ENCODE results near the gene FOXP1. TPM values are rescaled to one million over a fixed set of nuclear protein-coding genes. Genes with fewer than 3 reads are reported as not detected.

Gene FOXP1
- total and polyA plus RNA-seq, 2 experiments from 2014 or later, result 37.4 to 59.9 TPM

- Histone ChIP-seq H3K9ac (no peak overlapping the region), H2AFZ (no peak overlapping the region), H3K79me2 (ENCODE audit: insufficient read depth) (peaks cover 99% of the 10 kb centered on the region), H3K27ac (no peak overlapping the region), H3K4me1 (ENCODE audit: insufficient read depth) (no peaks in the 10 kb centered on the region), H3K36me3 (ENCODE audit: low read depth) (peaks cover 73% of the 10 kb centered on the region), H3K4me3 (no peak overlapping the region), H3K9me2 (ENCODE audit: insufficient read depth) (no peaks in the 10 kb centered on the region), H3F3A (ENCODE audit: insufficient read depth) (peaks cover 4% of the 10 kb centered on the region; the same call in 1 of the 2 replicates), H4K20me1 (ENCODE audit: insufficient read depth) (no peaks in the 10 kb centered on the region), H3K9me3 (ENCODE audit: low read depth) (no peaks in the 10 kb centered on the region), H3K27me3 (replicated peaks; ENCODE audit: insufficient read depth) (no peaks in the 10 kb centered on the region), H3K4me2 (ENCODE audit: unreplicated experiment) (no peak overlapping the region)
- TF ChIP-seq EZH2 (IDR thresholded peaks at IDR 0.05; ENCODE audit: insufficient read depth, poor library complexity, severe bottlenecking) (no peak), EZH2phosphoT487 (IDR thresholded peaks at IDR 0.05; ENCODE audit: insufficient read depth, low read depth) (no peak)
- WGBS, 2 experiments (ENCODE audit: low coverage in 1 of 2, low lambda C conversion rate in 2 of 2, missing lambda C conversion rate in 2 of 2), result 97 to 98% methylated on average over 5 of the region's 5 CpGs
- in situ Hi-C loops (cut with MboI), result no loop called here
- no peak for DNase-seq
Observed at GRCh38 chr3:71045212-71045916, 538.2 kb downstream of the FOXP1 start.

GRCh38 chr3:71042759-71043158, 540.8 kb downstream of the FOXP1 start:
- in situ Hi-C loops (cut with MboI), result no loop called here
- Histone ChIP-seq H3K9me2 (ENCODE audit: insufficient read depth) (no peaks in the 10 kb centered on the region), H3K27me3 (replicated peaks; ENCODE audit: insufficient read depth) (no peaks in the 10 kb centered on the region), H4K20me1 (ENCODE audit: insufficient read depth) (no peaks in the 10 kb centered on the region), H3K4me1 (ENCODE audit: insufficient read depth) (no peaks in the 10 kb centered on the region), H3K9me3 (ENCODE audit: low read depth) (no peaks in the 10 kb centered on the region), H3K4me2 (ENCODE audit: unreplicated experiment) (no peak overlapping the region), H3F3A (ENCODE audit: insufficient read depth) (no peaks in the 10 kb centered on the region), H3K36me3 (ENCODE audit: low read depth) (peaks cover 75% of the 10 kb centered on the region), H3K4me3 (no peak overlapping the region), H3K27ac (no peak overlapping the region), H3K79me2 (ENCODE audit: insufficient read depth) (peaks cover 99% of the 10 kb centered on the region), H2AFZ (no peak overlapping the region), H3K9ac (no peak overlapping the region)
- 94 to 96% methylated on average over 9 of the region's 9 CpGs for WGBS, 2 experiments (ENCODE audit: low coverage in 1 of 2, low lambda C conversion rate in 2 of 2, missing lambda C conversion rate in 2 of 2)
- TF ChIP-seq EZH2phosphoT487 (IDR thresholded peaks at IDR 0.05; ENCODE audit: insufficient read depth, low read depth) (no peak), EZH2 (IDR thresholded peaks at IDR 0.05; ENCODE audit: insufficient read depth, poor library complexity, severe bottlenecking) (no peak)
- DNase-seq, result no peak

GRCh38 chr3:71041371-71041770, 542.2 kb downstream of the FOXP1 start:
- Histone ChIP-seq H3F3A (ENCODE audit: insufficient read depth) (peaks cover 8% of the 10 kb centered on the region; the same call in 1 of the 2 replicates), H3K9me3 (ENCODE audit: low read depth) (no peaks in the 10 kb centered on the region), H3K79me2 (ENCODE audit: insufficient read depth) (peaks cover 99% of the 10 kb centered on the region), H3K4me2 (ENCODE audit: unreplicated experiment) (no peak overlapping the region), H3K9ac (no peak overlapping the region), H3K4me3 (no peak overlapping the region), H4K20me1 (ENCODE audit: insufficient read depth) (no peaks in the 10 kb centered on the region), H3K36me3 (ENCODE audit: low read depth) (peaks cover 67% of the 10 kb centered on the region), H3K27ac (no peak overlapping the region), H2AFZ (no peak overlapping the region), H3K4me1 (ENCODE audit: insufficient read depth) (no peaks in the 10 kb centered on the region), H3K9me2 (ENCODE audit: insufficient read depth) (no peaks in the 10 kb centered on the region), H3K27me3 (replicated peaks; ENCODE audit: insufficient read depth) (no peaks in the 10 kb centered on the region)
- no peak for TF ChIP-seq EZH2phosphoT487 (IDR thresholded peaks at IDR 0.05; ENCODE audit: insufficient read depth, low read depth)
- no peak for TF ChIP-seq EZH2 (IDR thresholded peaks at IDR 0.05; ENCODE audit: insufficient read depth, poor library complexity, severe bottlenecking)
- in situ Hi-C loops (cut with MboI), result no loop called here
- WGBS, 2 experiments (ENCODE audit: low coverage in 1 of 2, low lambda C conversion rate in 2 of 2, missing lambda C conversion rate in 2 of 2), result 88 to 89% methylated on average over 7 of the region's 7 CpGs
- no peak for DNase-seq

- H3K4me1 ChIP-seq (ENCODE audit: insufficient read depth), result peaks cover 10% of the 10 kb centered on the region
- H3K79me2 ChIP-seq (ENCODE audit: insufficient read depth), result peaks cover 98% of the 10 kb centered on the region
- 98 to 99% methylated on average over 6 of the region's 6 CpGs for WGBS, 2 experiments (ENCODE audit: low coverage in 1 of 2, low lambda C conversion rate in 2 of 2, missing lambda C conversion rate in 2 of 2)
Observed at GRCh38 chr3:71039332-71039731, 544.2 kb downstream of the FOXP1 start.

More at GRCh38 chr3:71039332-71039731, 544.2 kb downstream of the FOXP1 start:
- Histone ChIP-seq H3K27me3 (replicated peaks; ENCODE audit: insufficient read depth) (no peaks in the 10 kb centered on the region), H3K9ac (no peak overlapping the region), H3K27ac (no peak overlapping the region), H2AFZ (no peak overlapping the region), H3F3A (ENCODE audit: insufficient read depth) (peaks cover 18% of the 10 kb centered on the region; the same call in 1 of the 2 replicates), H3K9me3 (ENCODE audit: low read depth) (no peaks in the 10 kb centered on the region), H4K20me1 (ENCODE audit: insufficient read depth) (no peaks in the 10 kb centered on the region), H3K4me2 (ENCODE audit: unreplicated experiment) (no peak overlapping the region), H3K4me3 (no peak overlapping the region), H3K36me3 (ENCODE audit: low read depth) (peaks cover 57% of the 10 kb centered on the region), H3K9me2 (ENCODE audit: insufficient read depth) (no peaks in the 10 kb centered on the region)
- DNase-seq, result no peak
- TF ChIP-seq EZH2phosphoT487 (IDR thresholded peaks at IDR 0.05; ENCODE audit: insufficient read depth, low read depth), result no peak
- no peak for TF ChIP-seq EZH2 (IDR thresholded peaks at IDR 0.05; ENCODE audit: insufficient read depth, poor library complexity, severe bottlenecking)
- in situ Hi-C loops (cut with MboI), result no loop called here
